ENCODE data around the gene NR6A1. TPM values are rescaled to one million over a fixed set of nuclear protein-coding genes. Genes with fewer than 3 reads are reported as not detected.

The NR6A1 gene
- total RNA-seq, 1 experiment from 2014 or later, result 164 TPM

GRCh38 chr9:124625087-124625486 is 146.0 kb downstream of the NR6A1 start:
- Mint-ChIP-seq H3K36me3 (no peaks in the 10 kb centered on the region), H3K27ac (0 out of 2 replicates have a peak overlapping the region, but pooled peaks have one; percentile 54), H3K27me3 (ENCODE audit: low read depth) (no peaks in the 10 kb centered on the region), H3K4me3 (no peak overlapping the region), H3K4me1 (peaks cover 23% of the 10 kb centered on the region), H3K9me3 (no peaks in the 10 kb centered on the region)
- ChIA-PET CTCF (interaction anchor here (0.7 to 0.8 kb wide), 2 partner anchors 84 to 215 kb away, joined by 3 to 4 read pairs; no protein-coding TSS in a partner anchor), POLR2A (no interaction called here)
- ATAC-seq (no peak), DNase-seq (ENCODE audit: low spot score) (no peak)
- TF ChIP-seq ATF6 (CRISPR knock-in tag; IDR thresholded peaks at IDR 0.05), result no peak
- TF ChIP-seq ZNF416 (CRISPR knock-in tag; IDR thresholded peaks at IDR 0.05), result no peak

DNA sequence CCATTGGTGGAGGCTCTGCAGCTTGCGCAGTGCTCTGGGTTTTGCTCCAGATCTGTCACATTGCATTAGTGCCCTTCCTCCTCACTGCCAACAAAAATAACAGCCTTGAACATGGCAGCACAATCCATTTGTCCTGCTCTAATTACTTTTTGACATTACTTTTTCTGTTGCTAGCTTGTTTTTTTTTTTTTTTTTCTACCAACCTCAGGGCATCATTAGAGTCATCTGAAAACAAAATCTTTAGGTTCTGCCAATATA is 146.4 kb downstream of the NR6A1 start:
- CTCF ChIA-PET, result interaction anchor here (0.6 to 1.5 kb wide), 4 partner anchors 84 to 249 kb away, joined by 3 to 10 read pairs (median 4); no protein-coding TSS in a partner anchor
- DNase-seq (ENCODE audit: low spot score), result no peak
- Mint-ChIP-seq H3K4me1 (peaks cover 23% of the 10 kb centered on the region), H3K4me3 (no peak overlapping the region), H3K9me3 (no peaks in the 10 kb centered on the region), H3K27me3 (ENCODE audit: low read depth) (no peaks in the 10 kb centered on the region), H3K36me3 (no peaks in the 10 kb centered on the region), H3K27ac (no peak overlapping the region)
- no peak for TF ChIP-seq ARID4B (CRISPR knock-in tag; IDR thresholded peaks at IDR 0.05; ENCODE audit: borderline replicate concordance)
- no peak for TF ChIP-seq ELF4 (CRISPR knock-in tag; IDR thresholded peaks at IDR 0.05; ENCODE audit: low read depth)
- TF ChIP-seq, protein P1, sequence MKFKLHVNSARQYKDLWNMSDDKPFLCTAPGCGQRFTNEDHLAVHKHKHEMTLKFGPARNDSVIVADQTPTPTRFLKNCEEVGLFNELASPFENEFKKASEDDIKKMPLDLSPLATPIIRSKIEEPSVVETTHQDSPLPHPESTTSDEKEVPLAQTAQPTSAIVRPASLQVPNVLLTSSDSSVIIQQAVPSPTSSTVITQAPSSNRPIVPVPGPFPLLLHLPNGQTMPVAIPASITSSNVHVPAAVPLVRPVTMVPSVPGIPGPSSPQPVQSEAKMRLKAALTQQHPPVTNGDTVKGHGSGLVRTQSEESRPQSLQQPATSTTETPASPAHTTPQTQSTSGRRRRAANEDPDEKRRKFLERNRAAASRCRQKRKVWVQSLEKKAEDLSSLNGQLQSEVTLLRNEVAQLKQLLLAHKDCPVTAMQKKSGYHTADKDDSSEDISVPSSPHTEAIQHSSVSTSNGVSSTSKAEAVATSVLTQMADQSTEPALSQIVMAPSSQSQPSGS (CRISPR knock-in tag; IDR thresholded peaks at IDR 0.05; ENCODE audit: borderline replicate concordance, low read depth), result no peak
- no peak for TF ChIP-seq JAZF1 (CRISPR knock-in tag; IDR thresholded peaks at IDR 0.05)
- TF ChIP-seq NFYB (CRISPR knock-in tag; conservative IDR thresholded peaks at IDR 0.05; ENCODE audit: low read depth), result no peak
- no peak for TF ChIP-seq TEAD4 (CRISPR knock-in tag; IDR thresholded peaks at IDR 0.05)
- no peak for TF ChIP-seq SP1 (CRISPR knock-in tag; conservative IDR thresholded peaks at IDR 0.05)
- TF ChIP-seq MYBL2 (CRISPR knock-in tag; IDR thresholded peaks at IDR 0.05), result no peak
- TF ChIP-seq, protein P2, sequence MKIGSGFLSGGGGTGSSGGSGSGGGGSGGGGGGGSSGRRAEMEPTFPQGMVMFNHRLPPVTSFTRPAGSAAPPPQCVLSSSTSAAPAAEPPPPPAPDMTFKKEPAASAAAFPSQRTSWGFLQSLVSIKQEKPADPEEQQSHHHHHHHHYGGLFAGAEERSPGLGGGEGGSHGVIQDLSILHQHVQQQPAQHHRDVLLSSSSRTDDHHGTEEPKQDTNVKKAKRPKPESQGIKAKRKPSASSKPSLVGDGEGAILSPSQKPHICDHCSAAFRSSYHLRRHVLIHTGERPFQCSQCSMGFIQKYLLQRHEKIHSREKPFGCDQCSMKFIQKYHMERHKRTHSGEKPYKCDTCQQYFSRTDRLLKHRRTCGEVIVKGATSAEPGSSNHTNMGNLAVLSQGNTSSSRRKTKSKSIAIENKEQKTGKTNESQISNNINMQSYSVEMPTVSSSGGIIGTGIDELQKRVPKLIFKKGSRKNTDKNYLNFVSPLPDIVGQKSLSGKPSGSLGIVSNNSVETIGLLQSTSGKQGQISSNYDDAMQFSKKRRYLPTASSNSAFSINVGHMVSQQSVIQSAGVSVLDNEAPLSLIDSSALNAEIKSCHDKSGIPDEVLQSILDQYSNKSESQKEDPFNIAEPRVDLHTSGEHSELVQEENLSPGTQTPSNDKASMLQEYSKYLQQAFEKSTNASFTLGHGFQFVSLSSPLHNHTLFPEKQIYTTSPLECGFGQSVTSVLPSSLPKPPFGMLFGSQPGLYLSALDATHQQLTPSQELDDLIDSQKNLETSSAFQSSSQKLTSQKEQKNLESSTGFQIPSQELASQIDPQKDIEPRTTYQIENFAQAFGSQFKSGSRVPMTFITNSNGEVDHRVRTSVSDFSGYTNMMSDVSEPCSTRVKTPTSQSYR (CRISPR knock-in tag; IDR thresholded peaks at IDR 0.05), result no peak
- TF ChIP-seq, protein P3, sequence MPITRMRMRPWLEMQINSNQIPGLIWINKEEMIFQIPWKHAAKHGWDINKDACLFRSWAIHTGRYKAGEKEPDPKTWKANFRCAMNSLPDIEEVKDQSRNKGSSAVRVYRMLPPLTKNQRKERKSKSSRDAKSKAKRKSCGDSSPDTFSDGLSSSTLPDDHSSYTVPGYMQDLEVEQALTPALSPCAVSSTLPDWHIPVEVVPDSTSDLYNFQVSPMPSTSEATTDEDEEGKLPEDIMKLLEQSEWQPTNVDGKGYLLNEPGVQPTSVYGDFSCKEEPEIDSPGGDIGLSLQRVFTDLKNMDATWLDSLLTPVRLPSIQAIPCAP (CRISPR knock-in tag; IDR thresholded peaks at IDR 0.05), result no peak
- TF ChIP-seq JUN (CRISPR knock-in tag; IDR thresholded peaks at IDR 0.05), result no peak
- TF ChIP-seq SMAD3 (CRISPR knock-in tag; IDR thresholded peaks at IDR 0.05; ENCODE audit: borderline replicate concordance), result no peak
- no peak for ATAC-seq
- POLR2A ChIA-PET, result no interaction called here

Measured in WTC11 (cell line).